HCEC 1CT (cell line): ENCODE data around the gene NF1.
A peak's percentile ranks its signal among the peaks of the same experiment; 100 is the strongest.
"Not testable (repeated sequence)": the region's sequence is repeated elsewhere in the genome, so short reads cannot be mapped to it uniquely, and the experiment has no call there.

Experiments used
- DNase-seq: peaks from one replicate; pipeline ENCODE4 v3.0.0-alpha.2; 2017

Gene NF1

GRCh38 chr17:31345191-31345747 is 250.5 kb downstream of the NF1 start:
- DNase-seq, result not testable (repeated sequence)

GRCh38 chr17:31349454-31349853 is 254.7 kb downstream of the NF1 start:
- DNase-seq, result no peak

DNA sequence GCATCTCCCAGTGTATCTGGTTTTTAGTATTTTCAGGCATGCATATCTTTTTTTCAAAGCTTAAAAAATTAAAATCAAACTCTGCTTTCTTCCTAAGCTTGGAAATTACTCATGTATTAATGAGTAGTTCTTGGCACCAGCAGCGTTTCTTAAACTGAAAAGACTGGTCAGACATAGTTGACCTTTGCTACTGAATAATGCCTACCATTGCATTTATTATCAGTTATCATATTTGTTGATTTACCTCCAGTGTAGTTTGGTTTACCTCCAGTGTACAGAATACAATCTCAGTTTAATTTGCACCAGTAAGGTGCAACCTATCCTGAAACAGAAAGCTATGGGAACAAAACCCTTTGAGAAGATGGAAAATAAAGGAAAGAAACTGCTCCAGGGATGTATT is 261.2 kb downstream of the NF1 start:
- DNase-seq, result no peak

- DNase-seq, result no peak
Observed at GRCh38 chr17:31357091-31357490, 262.3 kb downstream of the NF1 start.

- peak; percentile 7 for DNase-seq
Observed at GRCh38 chr17:31357839-31358394, 263.1 kb downstream of the NF1 start.

- DNase-seq, result no peak
Observed at GRCh38 chr17:31364012-31364411, 269.2 kb downstream of the NF1 start.

DNA sequence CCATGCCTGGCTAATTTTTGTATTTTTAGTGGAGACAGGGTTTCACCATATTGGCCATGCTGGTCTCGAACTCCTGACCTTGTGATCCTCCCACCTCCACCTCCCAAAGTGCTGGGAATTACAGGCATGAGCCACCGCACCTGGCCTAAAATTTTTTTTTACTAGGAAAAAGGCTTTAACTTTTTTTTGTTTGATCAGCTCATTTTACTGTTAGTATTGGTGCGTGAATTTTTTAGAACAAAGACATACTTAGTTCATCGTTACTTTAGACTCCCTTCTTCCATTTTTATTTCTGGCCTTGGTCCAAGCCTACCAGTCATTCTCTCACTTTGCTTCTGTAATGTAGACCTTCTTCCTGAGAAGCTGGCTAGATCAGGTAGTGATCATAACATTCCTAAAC is 271.3 kb downstream of the NF1 start:
- DNase-seq, result no peak

DNA sequence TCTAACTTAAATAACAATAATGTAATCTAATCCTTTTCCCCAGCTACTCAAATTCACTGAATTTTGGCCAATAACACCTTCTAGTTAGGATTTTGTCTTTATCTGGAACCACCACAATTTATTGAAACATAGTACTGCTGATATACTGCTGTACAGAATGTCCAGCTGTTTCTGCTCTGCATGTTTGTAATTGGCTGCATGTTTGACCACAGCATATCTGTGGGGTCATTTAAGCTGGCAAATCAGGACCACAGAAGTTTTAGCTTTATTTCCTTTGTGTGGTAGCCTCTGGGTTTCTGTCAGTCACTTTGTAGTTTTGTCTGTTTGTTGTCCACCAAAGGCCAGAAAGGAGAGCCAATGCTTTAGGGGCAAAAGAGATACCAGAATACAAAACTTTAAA is 274.5 kb downstream of the NF1 start:
- no peak for DNase-seq

DNA sequence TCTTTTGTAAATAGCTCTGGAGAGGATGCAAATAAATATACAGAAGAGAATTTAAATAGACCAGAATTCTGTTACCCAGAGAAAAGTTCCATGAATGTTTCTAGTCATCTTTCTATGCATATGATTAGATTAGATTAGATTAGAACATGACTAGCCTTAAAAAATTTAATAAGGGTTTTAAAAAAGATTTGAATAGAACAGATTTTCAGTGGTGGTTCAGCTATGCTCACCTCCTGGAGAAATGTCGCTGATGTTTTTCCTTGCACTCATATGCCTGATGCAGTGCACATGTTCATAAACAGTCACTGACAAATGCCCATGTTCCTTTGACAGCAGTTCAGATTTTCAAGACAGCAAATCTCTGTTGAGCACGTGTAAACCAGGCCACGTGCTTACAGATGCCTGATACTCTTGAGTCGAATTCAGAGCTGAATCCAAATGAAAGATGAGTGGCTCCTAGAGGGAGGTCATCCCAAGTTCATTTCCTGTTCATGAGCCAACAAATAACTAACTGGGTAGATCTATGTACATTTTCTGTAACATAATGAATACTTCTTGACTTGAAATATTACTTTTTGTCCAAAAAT is 276.8 kb downstream of the NF1 start:
- peak; percentile 50 for DNase-seq

DNA sequence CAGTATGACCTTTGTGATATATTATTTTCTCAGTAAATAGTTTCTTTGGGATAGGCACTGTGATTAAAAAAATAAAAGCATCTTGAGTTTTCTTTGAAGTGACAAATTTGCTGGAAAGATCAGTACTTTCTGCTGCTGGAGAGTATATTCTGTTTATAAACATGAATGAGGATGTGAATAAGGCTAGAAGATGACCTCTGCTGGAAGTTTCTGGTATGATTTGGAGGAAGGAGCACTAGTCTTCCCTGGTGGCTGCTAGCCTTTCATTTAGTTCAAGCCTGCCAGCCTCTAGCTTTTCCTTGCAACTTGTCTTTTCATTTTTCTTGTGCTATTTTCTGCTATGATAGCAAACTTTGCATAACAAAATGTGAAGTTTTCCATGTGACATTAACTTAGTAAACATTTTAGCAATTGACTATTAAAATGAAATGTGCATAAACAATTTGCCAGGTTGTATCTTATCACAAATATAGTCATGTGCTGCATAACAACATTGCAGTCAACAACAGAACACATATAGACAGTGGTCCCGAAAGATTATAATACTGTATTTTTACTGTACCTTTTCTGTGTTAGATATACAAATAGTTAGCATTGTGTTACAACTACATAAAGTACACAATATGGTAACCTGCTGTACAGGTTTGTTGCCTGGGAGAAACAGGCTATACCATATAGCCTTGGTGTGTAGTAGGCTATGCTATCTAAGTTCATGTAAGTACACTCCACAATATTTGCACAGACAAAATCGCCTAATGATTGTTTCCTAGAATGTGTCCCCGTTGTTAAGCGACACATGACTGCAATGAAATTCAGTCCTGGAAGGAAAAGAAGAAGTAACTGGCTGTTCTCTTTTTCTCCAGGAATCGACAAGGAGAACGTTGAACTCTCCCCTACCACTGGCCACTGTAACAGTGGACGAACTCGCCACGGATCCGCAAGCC is 278.6 kb downstream of the NF1 start:
- peak; percentile 68 for DNase-seq

DNA sequence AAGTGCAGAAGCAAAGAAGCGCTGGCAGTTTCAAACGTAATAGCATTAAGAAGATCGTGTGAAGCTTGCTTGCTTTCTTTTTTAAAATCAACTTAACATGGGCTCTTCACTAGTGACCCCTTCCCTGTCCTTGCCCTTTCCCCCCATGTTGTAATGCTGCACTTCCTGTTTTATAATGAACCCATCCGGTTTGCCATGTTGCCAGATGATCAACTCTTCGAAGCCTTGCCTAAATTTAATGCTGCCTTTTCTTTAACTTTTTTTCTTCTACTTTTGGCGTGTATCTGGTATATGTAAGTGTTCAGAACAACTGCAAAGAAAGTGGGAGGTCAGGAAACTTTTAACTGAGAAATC is 279.3 kb downstream of the NF1 start:
- DNase-seq, result no peak

GRCh38 chr17:31374503-31374902 is 279.7 kb downstream of the NF1 start:
- DNase-seq, result no peak

GRCh38 chr17:31378638-31379037 is 283.9 kb downstream of the NF1 start:
- DNase-seq, result no peak

DNA sequence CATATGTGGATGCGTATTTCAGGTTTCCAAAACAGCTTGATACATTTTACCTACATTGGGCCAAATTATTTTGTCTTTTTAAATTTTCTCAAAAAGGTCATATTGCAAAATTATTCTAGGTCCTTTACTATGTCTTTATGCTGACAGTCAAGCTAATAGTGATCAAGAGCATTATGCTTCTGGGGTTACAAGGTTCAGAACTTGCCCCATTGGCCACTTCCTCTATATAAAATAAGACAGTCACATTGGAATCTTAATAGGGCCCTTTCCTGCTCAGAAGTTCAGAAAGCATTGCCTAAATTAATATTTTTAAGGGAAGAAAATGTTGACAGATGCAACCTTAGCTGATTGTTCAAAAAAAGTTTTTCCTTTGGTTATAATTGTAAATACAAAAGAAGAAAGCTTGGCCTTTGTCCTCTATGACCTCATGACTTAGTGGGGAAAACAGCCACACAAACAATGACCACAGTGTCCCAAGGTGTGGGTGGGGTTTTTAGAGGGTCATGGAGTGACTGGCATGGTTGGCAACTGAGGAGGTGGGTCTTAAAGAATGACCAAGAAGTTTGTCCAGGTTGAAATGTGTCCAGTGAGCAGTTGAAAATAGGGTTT is 284.9 kb downstream of the NF1 start:
- DNase-seq, result no peak

DNA sequence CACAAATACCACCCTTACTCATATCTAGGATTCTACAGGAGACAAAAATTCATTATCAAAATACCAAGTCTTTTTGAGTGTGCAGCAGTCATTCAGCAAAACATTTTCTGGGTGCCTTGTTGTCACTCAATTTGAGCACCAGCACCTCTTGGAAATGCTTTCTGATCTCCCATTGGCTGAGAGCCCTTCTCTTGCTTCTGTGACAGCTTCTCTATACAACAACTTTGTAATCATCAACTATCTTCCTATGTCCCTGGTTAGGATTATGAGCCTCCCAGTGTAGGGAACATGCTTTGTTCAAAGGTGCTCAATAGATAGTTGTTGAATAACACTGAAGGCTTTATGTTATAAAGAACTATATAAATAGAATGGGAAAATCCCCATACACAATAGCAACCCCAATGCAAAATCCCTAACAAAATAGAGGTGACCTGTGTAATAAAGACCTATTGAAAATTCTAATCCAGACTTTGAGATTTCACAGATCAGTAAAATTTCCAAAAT is 286.4 kb downstream of the NF1 start:
- DNase-seq, result no peak

DNA sequence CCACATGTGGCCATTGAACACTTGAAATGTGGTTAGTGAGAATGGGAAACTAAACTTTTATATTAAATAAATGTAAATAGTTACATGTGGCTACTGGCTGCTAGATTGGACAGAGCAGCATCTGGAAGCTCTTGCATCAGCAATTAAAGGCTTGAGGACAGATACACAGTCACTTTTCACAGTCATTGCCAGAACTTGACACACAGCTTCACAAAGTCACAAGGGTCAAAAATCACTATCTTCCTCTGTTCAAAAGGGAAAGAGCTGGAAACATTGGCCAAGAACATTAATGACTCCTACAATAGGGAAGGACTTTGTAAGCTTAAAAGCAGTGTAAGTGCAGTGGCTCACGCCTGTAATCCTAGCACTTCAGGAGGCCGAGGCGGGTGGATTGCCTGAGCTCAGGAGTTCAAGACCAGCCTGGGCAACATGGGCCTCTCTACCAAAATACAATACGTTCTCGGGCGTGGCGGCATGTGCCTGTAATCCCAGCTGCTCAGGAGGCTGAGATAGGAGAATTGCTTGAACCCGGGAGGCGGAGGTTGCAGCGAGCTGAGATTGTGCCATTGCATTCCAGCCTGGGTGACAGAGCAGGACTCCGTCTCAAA is 288.0 kb downstream of the NF1 start:
- DNase-seq, result not testable (repeated sequence)

DNA sequence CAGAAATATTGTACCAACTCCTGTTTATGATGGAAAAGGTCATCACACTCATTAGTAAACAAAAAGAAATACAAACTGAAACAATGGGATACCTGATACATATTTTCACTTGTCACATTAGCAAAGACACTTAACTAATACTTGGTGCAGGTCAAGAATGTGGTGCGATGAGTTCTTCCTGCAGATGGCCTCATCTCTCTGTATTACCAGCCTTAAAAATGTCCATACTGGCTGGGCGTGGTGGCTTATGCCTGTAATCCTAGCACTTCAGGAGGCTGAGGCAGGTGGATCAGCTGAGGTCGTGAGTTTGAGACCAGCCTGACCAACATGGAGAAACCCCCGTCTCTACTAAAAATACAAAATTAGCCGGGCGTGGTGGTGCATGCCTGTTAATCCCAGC is 288.7 kb downstream of the NF1 start:
- DNase-seq, result not testable (repeated sequence)

DNA sequence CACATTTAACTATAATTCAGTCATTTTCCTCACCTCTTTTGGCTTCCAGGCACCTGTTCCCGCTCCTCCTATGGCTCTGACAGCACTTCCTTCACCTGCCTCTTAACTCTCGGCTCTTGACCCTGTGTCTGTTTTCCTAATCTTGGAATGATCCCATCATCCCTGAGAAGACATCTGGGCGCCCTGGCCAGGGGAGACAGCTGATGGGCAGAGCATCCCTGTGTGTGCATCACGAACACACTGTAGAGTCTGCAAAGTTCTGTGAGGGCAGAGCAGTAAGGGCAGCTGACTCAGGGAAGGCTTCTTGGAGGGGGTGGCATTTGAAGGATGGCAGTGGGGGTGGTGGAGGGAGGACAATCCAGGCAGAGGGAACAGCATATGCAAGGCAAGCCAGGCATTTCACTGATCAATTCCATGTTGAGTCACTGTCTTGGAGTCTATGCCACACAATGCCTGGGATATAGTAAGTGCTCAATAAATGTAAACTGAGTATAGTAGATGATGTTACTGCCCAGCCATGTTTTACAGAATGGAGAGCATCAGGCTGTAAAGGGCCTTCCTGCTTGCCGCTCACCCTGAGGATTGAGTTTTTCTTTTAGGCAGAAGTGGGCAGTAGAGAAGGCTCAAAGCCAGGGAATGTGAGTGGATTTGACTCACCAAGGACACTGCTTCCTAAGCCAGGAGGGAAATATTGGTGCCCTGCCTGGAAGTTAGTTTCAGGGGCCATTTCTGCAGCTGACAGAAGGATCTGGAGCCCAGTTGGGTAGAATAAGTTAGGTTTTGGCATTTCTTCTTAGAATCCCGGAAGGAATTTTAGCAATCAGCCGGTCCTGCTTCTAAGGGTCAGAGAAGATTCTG is 290.9 kb downstream of the NF1 start:
- no peak for DNase-seq

DNA sequence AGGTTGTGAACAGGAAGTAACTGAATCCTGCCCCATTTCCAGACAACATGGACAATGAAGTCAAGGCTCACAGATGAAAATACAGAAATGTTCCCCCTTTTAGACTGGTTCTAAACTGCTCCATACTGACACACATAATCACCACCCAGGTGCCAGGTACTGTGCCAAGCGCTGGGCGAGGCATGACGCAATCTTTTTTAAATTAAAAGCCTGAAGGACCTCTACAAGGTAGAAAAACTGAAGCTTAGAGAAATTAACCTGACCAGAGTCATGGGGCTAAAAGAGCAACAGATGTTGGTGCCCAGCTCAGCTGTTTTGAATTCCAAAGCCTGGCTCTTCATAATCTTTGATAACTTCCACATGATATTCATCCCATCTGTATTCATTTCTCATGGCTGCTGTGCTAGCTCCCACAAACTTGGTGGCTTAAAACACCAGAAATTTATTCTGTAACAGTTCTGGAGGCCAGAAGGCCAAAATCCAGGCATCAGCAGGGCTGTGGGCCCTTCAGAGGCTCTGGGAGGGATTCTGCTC is 291.8 kb downstream of the NF1 start:
- no peak for DNase-seq

DNA sequence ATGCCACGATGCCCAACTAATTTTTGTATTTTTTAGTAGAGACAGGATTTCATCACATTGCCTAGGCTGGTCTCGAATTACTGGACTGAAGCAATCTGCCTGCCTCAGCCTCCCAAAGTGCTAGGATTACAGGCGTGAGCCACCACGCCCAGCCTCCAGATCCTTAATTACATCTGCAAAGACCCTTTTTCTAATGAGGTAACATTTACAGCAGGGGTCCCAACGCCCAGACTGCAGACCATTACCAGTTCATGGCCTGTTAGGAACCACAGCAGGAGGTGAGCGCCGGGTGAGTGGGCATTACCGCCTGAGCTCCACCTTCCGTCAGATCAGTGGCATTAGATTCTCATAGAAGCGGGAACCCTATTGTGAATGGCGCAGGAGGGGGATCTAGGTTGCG is 292.7 kb downstream of the NF1 start:
- no peak for DNase-seq

DNA sequence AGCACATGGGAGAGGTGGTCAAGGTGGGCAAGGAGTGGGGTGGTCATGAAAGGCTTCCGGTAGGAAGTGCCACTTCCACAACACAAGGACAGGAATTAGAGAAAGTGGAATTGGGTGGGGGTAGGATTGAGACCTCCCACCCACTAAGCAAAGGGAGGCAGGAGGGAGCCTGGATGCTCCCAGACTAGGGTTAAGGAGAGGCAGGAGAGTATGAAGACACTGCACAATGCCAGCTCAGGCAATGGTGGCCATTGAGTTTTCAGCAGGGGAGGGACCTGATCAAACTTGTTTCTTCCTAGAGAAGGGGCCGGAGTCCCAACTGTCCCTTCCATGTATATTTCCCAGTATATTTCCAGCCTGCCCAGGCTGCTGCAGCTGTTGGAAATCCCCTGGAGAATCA is 293.6 kb downstream of the NF1 start:
- DNase-seq, result no peak
